GM21723 (cell line): ENCODE data around the gene PIPOX.

Experiments
- ATAC-seq: cut with Tn5 transposase; IDR thresholded peaks from one replicate; pipeline ENCODE4 v1.9.1; 2021; ENCODE audit warnings: mild to moderate bottlenecking, moderate library complexity; ENCODE audit not compliant: unreplicated experiment

The PIPOX gene

GRCh38 chr17:29095439-29095838, 52.5 kb downstream of the PIPOX start:
- no peak for ATAC-seq

- no peak for ATAC-seq
These were observed 53.2 kb downstream of the PIPOX start for GRCh38 chr17:29096094-29096493.

DNA sequence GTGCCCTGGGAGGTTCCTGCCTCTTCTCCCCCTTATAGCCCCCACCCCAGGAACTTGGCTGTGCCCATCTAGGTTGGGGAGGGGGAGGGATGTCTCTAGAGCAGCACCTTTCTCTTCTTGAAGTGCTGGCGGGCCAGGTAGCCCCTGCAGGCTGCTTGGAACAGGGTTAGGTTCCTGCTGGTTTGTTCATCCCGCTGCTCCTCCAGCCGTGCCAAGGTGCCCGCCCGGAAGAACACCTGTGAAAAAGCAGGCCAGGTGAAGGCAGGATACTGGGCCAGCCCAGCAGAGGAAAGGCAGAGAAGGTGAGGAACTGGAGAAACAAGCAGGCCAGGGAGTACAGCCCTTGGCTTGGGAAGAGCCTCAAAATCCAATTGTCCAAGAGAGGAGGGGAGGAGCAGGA, 56.6 kb downstream of the PIPOX start:
- ATAC-seq = no peak

- ATAC-seq = no peak
These were observed 57.4 kb downstream of the PIPOX start for GRCh38 chr17:29100296-29100695.

- no peak for ATAC-seq
These were observed 59.1 kb downstream of the PIPOX start for GRCh38 chr17:29102046-29102445.

DNA sequence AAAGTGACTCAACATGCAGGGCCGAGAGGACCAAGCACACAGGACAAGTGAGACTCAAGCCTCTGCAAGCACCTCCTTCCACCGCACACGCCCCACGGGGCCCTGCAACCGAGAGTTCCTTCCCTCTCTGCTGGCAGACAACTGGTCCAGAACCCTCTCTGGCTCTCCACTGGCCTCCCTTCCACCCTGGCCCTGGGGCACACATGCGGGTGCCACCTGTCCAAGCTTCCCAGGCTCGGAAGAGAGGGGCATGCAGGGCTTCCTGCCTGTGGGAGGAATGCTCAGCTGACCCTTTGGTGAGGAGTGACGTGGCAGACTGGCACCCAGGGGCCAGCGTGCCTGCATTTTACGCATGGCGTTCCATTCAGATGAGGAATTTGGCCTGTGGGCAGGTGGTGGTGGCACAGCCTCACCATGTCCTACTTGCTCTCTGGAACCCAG, 59.8 kb downstream of the PIPOX start:
- ATAC-seq = no peak

DNA sequence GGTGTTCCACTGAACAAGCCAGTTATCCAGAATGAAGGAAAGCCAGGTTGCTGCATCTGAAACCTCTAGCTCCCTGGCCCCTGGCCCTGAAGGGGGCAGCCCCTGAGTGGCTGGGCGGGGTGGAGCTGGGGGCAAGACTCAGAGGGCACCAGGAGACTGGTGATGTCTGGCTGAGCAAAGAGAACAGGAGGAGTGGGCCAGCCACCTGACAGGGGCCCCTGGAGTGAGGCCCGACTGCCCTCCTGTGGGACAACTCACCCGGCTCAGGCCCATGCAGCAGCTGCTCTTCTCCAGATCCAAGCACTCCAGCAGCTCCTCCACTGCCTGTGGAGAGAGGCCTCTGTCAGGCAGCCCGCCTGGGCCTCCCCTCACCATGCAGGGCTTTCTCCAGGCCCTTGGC, 60.4 kb downstream of the PIPOX start:
- ATAC-seq = no peak
